GF-D8 (cell line): ENCODE data around the gene SINHCAF.
"Not testable (repeated sequence)": the region's sequence is repeated elsewhere in the genome, so short reads cannot be mapped to it uniquely, and the experiment has no call there.

ENCODE experiments used
- DNase-seq: peaks from one replicate; lab custom pipeline; 2025; lab: John Stamatoyannopoulos, UW

SINHCAF gene

GRCh38 chr12:31308116-31308515 lies 17.8 kb downstream of the SINHCAF start:
- DNase-seq = no peak

- no peak for DNase-seq
These were observed 19.1 kb downstream of the SINHCAF start for GRCh38 chr12:31306866-31307265.

- no peak for DNase-seq
These were observed 22.5 kb downstream of the SINHCAF start for GRCh38 chr12:31303466-31303865.

- no peak for DNase-seq
These were observed 24.6 kb downstream of the SINHCAF start for GRCh38 chr12:31301311-31301710.

- DNase-seq = no peak
These were observed 25.2 kb downstream of the SINHCAF start for GRCh38 chr12:31300783-31301182.

GRCh38 chr12:31300341-31300740 lies 25.6 kb downstream of the SINHCAF start:
- no peak for DNase-seq

- DNase-seq = no peak
These were observed 27.0 kb downstream of the SINHCAF start for GRCh38 chr12:31298922-31299321.

- no peak for DNase-seq
These were observed 27.4 kb downstream of the SINHCAF start for GRCh38 chr12:31298515-31298910.

GRCh38 chr12:31297572-31298514 lies 28.1 kb downstream of the SINHCAF start:
- no peak for DNase-seq

- DNase-seq = no peak
These were observed 36.5 kb downstream of the SINHCAF start for GRCh38 chr12:31289441-31289840.

- no peak for DNase-seq
These were observed 37.6 kb downstream of the SINHCAF start for GRCh38 chr12:31288381-31288780.

- DNase-seq = no peak
These were observed 45.8 kb downstream of the SINHCAF start for GRCh38 chr12:31280183-31280582.

- DNase-seq = no peak
These were observed 46.5 kb downstream of the SINHCAF start for GRCh38 chr12:31279390-31279924.

- no peak for DNase-seq
These were observed 47.1 kb downstream of the SINHCAF start for GRCh38 chr12:31278832-31279231.

GRCh38 chr12:31278424-31278823 lies 47.5 kb downstream of the SINHCAF start:
- DNase-seq = no peak

- DNase-seq = no peak
These were observed 48.9 kb downstream of the SINHCAF start for GRCh38 chr12:31277081-31277480.

- no peak for DNase-seq
These were observed 50.5 kb downstream of the SINHCAF start for GRCh38 chr12:31275491-31275890.

GRCh38 chr12:31274520-31275300 lies 51.2 kb downstream of the SINHCAF start:
- no peak for DNase-seq

GRCh38 chr12:31273794-31274193 lies 52.2 kb downstream of the SINHCAF start:
- not testable (repeated sequence) for DNase-seq

GRCh38 chr12:31272607-31273225 lies 53.2 kb downstream of the SINHCAF start:
- DNase-seq = no peak

- DNase-seq = no peak
These were observed 58.0 kb downstream of the SINHCAF start for GRCh38 chr12:31267966-31268365.

GRCh38 chr12:31265722-31266121 lies 60.2 kb downstream of the SINHCAF start:
- DNase-seq = no peak
